Measurements from ENCODE around the gene DNAJB7.

GRCh38 chr22:40889116-40889515, 27.2 kb upstream of the DNAJB7 start:
- TF ChIP-seq CTCF (IDR thresholded peaks at IDR 0.05) = no peak
- TF ChIP-seq POLR2A (IDR thresholded peaks at IDR 0.05) = no peak
